Esophagus muscularis mucosa (tissue), 4 donors: Measurements from ENCODE around the gene C1R.

Experiments used
- EP300 ChIP-seq: sonication (generic); formaldehyde crosslinking; IDR thresholded peaks from one replicate; pipeline ENCODE4 v1.6.1; 2017; ENCODE audit warnings: antibody characterized with exemption
- POLR2A ChIP-seq: fragments of 450-650 bp; IDR thresholded peaks from one replicate; pipeline ENCODE4 v1.6.1; 2017; ENCODE audit warnings: antibody characterized with exemption, moderate library complexity, mild to moderate bottlenecking, low read depth
- POLR2AphosphoS5 ChIP-seq, 2 donors: sonication (generic); formaldehyde crosslinking; IDR thresholded peaks; one replicate each; pipeline ENCODE4 v1.6.1; 2017; ENCODE audit warnings: antibody characterized with exemption in 2 of 2
- TF ChIP-seq, protein P1 (sequence below), 3 experiments: fragments of 200-600 bp in 2 of 3; fragments of 450-650 bp in 1 of 3; sonication (generic) in 2 of 3; IDR thresholded peaks; one replicate each; pipeline ENCODE4 v1.5.1; 2017 to 2019; ENCODE audit warnings: antibody characterized with exemption in 3 of 3, mild to moderate bottlenecking in 2 of 3, moderate library complexity in 1 of 3

DNA sequence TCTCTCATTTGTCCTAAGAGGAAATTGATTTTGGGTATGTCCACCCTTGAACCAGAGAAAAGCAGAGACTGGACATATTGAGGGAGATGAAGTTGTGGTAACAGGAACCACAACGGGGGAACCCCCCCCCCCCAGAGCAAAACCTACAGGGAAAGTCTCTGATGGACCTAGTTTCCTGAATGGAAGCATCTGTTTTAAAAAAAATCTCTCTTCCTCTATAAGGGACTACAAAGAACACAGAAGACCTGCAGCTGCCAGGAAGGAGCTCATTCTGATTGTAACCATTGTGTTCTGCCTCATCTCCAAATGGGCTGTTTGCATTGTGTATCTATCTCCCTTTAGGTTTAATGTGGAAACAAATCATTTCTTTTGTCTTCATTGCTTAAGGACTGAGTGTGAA is 18.3 kb downstream of the C1R start:
- TF ChIP-seq, protein P1, sequence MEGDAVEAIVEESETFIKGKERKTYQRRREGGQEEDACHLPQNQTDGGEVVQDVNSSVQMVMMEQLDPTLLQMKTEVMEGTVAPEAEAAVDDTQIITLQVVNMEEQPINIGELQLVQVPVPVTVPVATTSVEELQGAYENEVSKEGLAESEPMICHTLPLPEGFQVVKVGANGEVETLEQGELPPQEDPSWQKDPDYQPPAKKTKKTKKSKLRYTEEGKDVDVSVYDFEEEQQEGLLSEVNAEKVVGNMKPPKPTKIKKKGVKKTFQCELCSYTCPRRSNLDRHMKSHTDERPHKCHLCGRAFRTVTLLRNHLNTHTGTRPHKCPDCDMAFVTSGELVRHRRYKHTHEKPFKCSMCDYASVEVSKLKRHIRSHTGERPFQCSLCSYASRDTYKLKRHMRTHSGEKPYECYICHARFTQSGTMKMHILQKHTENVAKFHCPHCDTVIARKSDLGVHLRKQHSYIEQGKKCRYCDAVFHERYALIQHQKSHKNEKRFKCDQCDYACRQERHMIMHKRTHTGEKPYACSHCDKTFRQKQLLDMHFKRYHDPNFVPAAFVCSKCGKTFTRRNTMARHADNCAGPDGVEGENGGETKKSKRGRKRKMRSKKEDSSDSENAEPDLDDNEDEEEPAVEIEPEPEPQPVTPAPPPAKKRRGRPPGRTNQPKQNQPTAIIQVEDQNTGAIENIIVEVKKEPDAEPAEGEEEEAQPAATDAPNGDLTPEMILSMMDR (IDR thresholded peaks at IDR 0.05): no peak
- TF ChIP-seq POLR2A (no peak), POLR2AphosphoS5 (IDR thresholded peaks at IDR 0.05) (no peak), EP300 (no peak)
